ENCODE results near the gene MED16.

The MED16 gene

GRCh38 chr19:840519-841206, 52.3 kb downstream of the MED16 start, which contains the start of gene PRTN3:
TSS of gene PRTN3 (plus strand) at chr19:840999. CDS start at chr19:841009, 10 bp downstream.
- no peak within 1 kb of the TSS for H3K9ac ChIP-seq (ENCODE audit: low read length)
- TF ChIP-seq EZH2 (IDR thresholded peaks at IDR 0.05; ENCODE audit: borderline replicate concordance, low read length), result no peak
- TF ChIP-seq CTCF (IDR thresholded peaks at IDR 0.05; ENCODE audit: low read length), result no peak
- no peaks in the 10 kb centered on the region for H3K9me2 ChIP-seq (ENCODE audit: low read depth, low read length)
- H3K4me2 ChIP-seq (ENCODE audit: low read length), result no peak within 1 kb of the TSS
- no peak within 1 kb of the TSS for H3K27ac ChIP-seq (ENCODE audit: low read depth, low read length, poor library complexity, severe bottlenecking)
- peaks cover 4% of the 10 kb centered on the region; the same call in 1 of the 2 replicates for H3K27me3 ChIP-seq (ENCODE audit: insufficient read depth, low read length)
- H3K9me3 ChIP-seq (ENCODE audit: low read length), result no peaks in the 10 kb centered on the region
- no peak within 1 kb of the TSS for H3K4me3 ChIP-seq (ENCODE audit: low read depth, low read length, poor library complexity, severe bottlenecking)
- no peaks in the 10 kb centered on the region for H3K79me2 ChIP-seq (ENCODE audit: insufficient read depth, low read length)
- no peaks in the 10 kb centered on the region for H3K4me1 ChIP-seq (ENCODE audit: insufficient read depth, low read length, severe bottlenecking)
- H2AFZ ChIP-seq (ENCODE audit: low read length), result no peak within 1 kb of the TSS
- no peaks in the 10 kb centered on the region for H3K36me3 ChIP-seq (ENCODE audit: insufficient read depth, low read length)
- no peaks in the 10 kb centered on the region for H4K20me1 ChIP-seq (ENCODE audit: insufficient read depth, low read length)
- no peaks in the 10 kb centered on the region for H3F3A ChIP-seq (ENCODE audit: insufficient read depth, low read length)

GRCh38 chr19:835210-835810, 57.7 kb downstream of the MED16 start:
- H3K4me3 ChIP-seq (ENCODE audit: low read depth, low read length, poor library complexity, severe bottlenecking), result no peak overlapping the region
- no peaks in the 10 kb centered on the region for H3K9me2 ChIP-seq (ENCODE audit: low read depth, low read length)
- no peaks in the 10 kb centered on the region for H3K9me3 ChIP-seq (ENCODE audit: low read length)
- no peaks in the 10 kb centered on the region for H3K79me2 ChIP-seq (ENCODE audit: insufficient read depth, low read length)
- no peaks in the 10 kb centered on the region for H3K27me3 ChIP-seq (ENCODE audit: insufficient read depth, low read length)
- H3K4me1 ChIP-seq (ENCODE audit: insufficient read depth, low read length, severe bottlenecking), result no peaks in the 10 kb centered on the region
- H2AFZ ChIP-seq (ENCODE audit: low read length), result no peak overlapping the region
- H3F3A ChIP-seq (ENCODE audit: insufficient read depth, low read length), result no peaks in the 10 kb centered on the region
- no peaks in the 10 kb centered on the region for H3K36me3 ChIP-seq (ENCODE audit: insufficient read depth, low read length)
- no peak overlapping the region for H3K27ac ChIP-seq (ENCODE audit: low read depth, low read length, poor library complexity, severe bottlenecking)
- no peak overlapping the region for H3K4me2 ChIP-seq (ENCODE audit: low read length)
- no peaks in the 10 kb centered on the region for H4K20me1 ChIP-seq (ENCODE audit: insufficient read depth, low read length)
- H3K9ac ChIP-seq (ENCODE audit: low read length), result no peak overlapping the region
- TF ChIP-seq CTCF (IDR thresholded peaks at IDR 0.05; ENCODE audit: low read length) (no peak), EZH2 (IDR thresholded peaks at IDR 0.05; ENCODE audit: borderline replicate concordance, low read length) (no peak)

GRCh38 chr19:834216-834615, 58.8 kb downstream of the MED16 start:
- no peaks in the 10 kb centered on the region for H4K20me1 ChIP-seq (ENCODE audit: insufficient read depth, low read length)

More at GRCh38 chr19:834216-834615, 58.8 kb downstream of the MED16 start:
- Histone ChIP-seq H3K27me3 (ENCODE audit: insufficient read depth, low read length) (no peaks in the 10 kb centered on the region), H3K9me2 (ENCODE audit: low read depth, low read length) (no peaks in the 10 kb centered on the region), H3K36me3 (ENCODE audit: insufficient read depth, low read length) (no peaks in the 10 kb centered on the region), H3K27ac (ENCODE audit: low read depth, low read length, poor library complexity, severe bottlenecking) (no peak overlapping the region), H3K4me2 (ENCODE audit: low read length) (no peak overlapping the region), H3K9ac (ENCODE audit: low read length) (no peak overlapping the region), H3F3A (ENCODE audit: insufficient read depth, low read length) (no peaks in the 10 kb centered on the region), H2AFZ (ENCODE audit: low read length) (no peak overlapping the region), H3K4me1 (ENCODE audit: insufficient read depth, low read length, severe bottlenecking) (no peaks in the 10 kb centered on the region), H3K79me2 (ENCODE audit: insufficient read depth, low read length) (no peaks in the 10 kb centered on the region), H3K4me3 (ENCODE audit: low read depth, low read length, poor library complexity, severe bottlenecking) (no peak overlapping the region), H3K9me3 (ENCODE audit: low read length) (no peaks in the 10 kb centered on the region)
- TF ChIP-seq EZH2 (IDR thresholded peaks at IDR 0.05; ENCODE audit: borderline replicate concordance, low read length) (no peak), CTCF (IDR thresholded peaks at IDR 0.05; ENCODE audit: low read length) (no peak)
